ENCODE data around the gene PTPN4. TPM values are rescaled to one million over a fixed set of nuclear protein-coding genes. Genes with fewer than 3 reads are reported as not detected.

The PTPN4 gene
- total and polyA plus RNA-seq, 2 donors (not counting 3 experiments of a cell fraction or from before 2014, with no cell fraction given): 6.8 to 29.6 TPM

- Histone ChIP-seq H3K4me3 (replicated peaks in 1 of 3; ENCODE audit: insufficient read depth in 1 of 3, low read depth in 1 of 3, low read length in 3 of 3) (no peak overlapping the region), H3K27ac (ENCODE audit: insufficient read depth, low read depth, low read length) (no peak overlapping the region), H3K9me1 (replicated peaks; ENCODE audit: control insufficient read depth, extremely low read depth, insufficient read depth, low read length) (no peaks in the 10 kb centered on the region), H3K9me3 (replicated peaks; ENCODE audit: control insufficient read depth, insufficient read depth, low read length) (no peaks in the 10 kb centered on the region), H3K4me2 (ENCODE audit: insufficient read depth, low read length) (no peak overlapping the region), H4K20me1 (replicated peaks; ENCODE audit: control insufficient read depth, extremely low read depth, insufficient read depth, low read length) (no peaks in the 10 kb centered on the region), H3K36me3 (ENCODE audit: control insufficient read depth in 2 of 2, extremely low read depth in 1 of 2, insufficient read depth in 2 of 2, low read length in 2 of 2) (no peaks in the 10 kb centered on the region), H3K27me3 (ENCODE audit: control insufficient read depth in 2 of 2, insufficient read depth in 2 of 2, low read length in 2 of 2) (peaks cover 3 to 6% of the 10 kb centered on the region in 2 experiments), H2AFZ (ENCODE audit: low read depth, low read length) (no peak overlapping the region), H3K79me2 (ENCODE audit: control insufficient read depth, insufficient read depth, low read length) (no peaks in the 10 kb centered on the region), H3K9ac (replicated peaks; ENCODE audit: extremely low read depth, insufficient read depth, low read length) (no peak overlapping the region), H3K4me1 (ENCODE audit: control insufficient read depth, extremely low read depth, insufficient read depth, low read length) (no peaks in the 10 kb centered on the region)
- FAIRE-seq (no peak), DNase-seq (ENCODE audit: low read depth, low spot score) (no peak)
- dilution Hi-C loops (cut with MboI; ENCODE audit: extremely low pct_ligation_motif_present, low sequenced_read_pairs) (no loop called here), intact Hi-C loops (cut with micrococcal nuclease) (no loop called here)
- BruUV-seq (replicated peaks): no TSS peak
- CTCF ChIA-PET: interaction anchor here (3.3 kb wide), 1 partner anchor 13 kb away, joined by 19 read pairs; no protein-coding TSS in a partner anchor
- POLR2A ChIA-PET: no interaction called here
- no peak for TF ChIP-seq JUN (IDR thresholded peaks at IDR 0.05; ENCODE audit: borderline replicate concordance, insufficient read depth, insufficient read length, low read depth)
- TF ChIP-seq CTCF (IDR thresholded peaks at IDR 0.05; ENCODE audit: extremely low read depth in 1 of 2, insufficient read depth in 1 of 2, low read depth in 1 of 2, low read length in 2 of 2): no peak
- TF ChIP-seq GATA2 (IDR thresholded peaks at IDR 0.05; ENCODE audit: insufficient read depth, insufficient read length, low read depth, low read length): no peak
- TF ChIP-seq EZH2 (IDR thresholded peaks at IDR 0.05; ENCODE audit: borderline replicate concordance, low read depth, low read length, severe bottlenecking): no peak
- TF ChIP-seq POLR2A (IDR thresholded peaks at IDR 0.05; ENCODE audit: low read depth, low read length): no peak
- TF ChIP-seq MAX (IDR thresholded peaks at IDR 0.05; ENCODE audit: insufficient read depth, insufficient read length): no peak
- no peak for TF ChIP-seq POLR2AphosphoS5 (IDR thresholded peaks at IDR 0.05; ENCODE audit: insufficient read depth, low read depth, low read length)
- TF ChIP-seq MYC (IDR thresholded peaks at IDR 0.05; ENCODE audit: low read depth, low read length): no peak
These were observed 43.4 kb upstream of the PTPN4 start for GRCh38 chr2:119716284-119716672.
